Psoas muscle (tissue), 8 donors: ENCODE data around the gene SUSD4. TPM values are rescaled to one million over a fixed set of nuclear protein-coding genes. Genes with fewer than 3 reads are reported as not detected.

Experiments used
- ATAC-seq, 4 donors: fragments of 200-7000 bp; cut with Tn5 transposase; one replicate each; pipeline ENCODE4 v1.9.1; 2020; ENCODE audit warnings: moderate library complexity in 3 of 4, mild to moderate bottlenecking in 2 of 4
- DNase-seq, 2 donors: peaks; one replicate each; pipeline ENCODE4 v3.0.0-alpha.2; 2020
- H3K27ac ChIP-seq: fragments of 200-600 bp; one replicate; pipeline ENCODE4 v1.8.0; 2022
- H3K27me3 ChIP-seq, 3 donors: fragments of 200-600 bp in 1 of 3; one replicate each; pipeline versions ENCODE4 v1.6.1 to v1.8.0; 2013 to 2022; ENCODE audit warnings: low read length in 2 of 3, mild to moderate bottlenecking in 2 of 3, moderate library complexity in 1 of 3; ENCODE audit not compliant: insufficient read depth in 3 of 3
- H3K36me3 ChIP-seq, 2 donors: fragments of 200-600 bp in 1 of 2; one replicate each; pipeline versions ENCODE4 v1.6.1 to v1.8.0; 2013 to 2022; ENCODE audit warnings: low read depth in 1 of 2, mild to moderate bottlenecking in 1 of 2, moderate library complexity in 1 of 2; ENCODE audit not compliant: insufficient read depth in 1 of 2
- H3K4me1 ChIP-seq: fragments of 200-600 bp; one replicate; pipeline ENCODE4 v1.8.0; 2022
- H3K4me3 ChIP-seq: fragments of 200-600 bp; one replicate; pipeline ENCODE4 v1.8.0; 2022; ENCODE audit warnings: mild to moderate bottlenecking
- H3K9me3 ChIP-seq: fragments of 200-600 bp; one replicate; pipeline ENCODE4 v1.8.0; 2022
- WGBS, 3 donors: extraction: QIAGEN DNeasy Blood & Tissue Kit; methylation state at CpG; one replicate each; pipeline versions ENCODE4 v1.1.6 to v1.1.7; 2013; 5-methylcytosine and 5-hydroxymethylcytosine counted together
- intact Hi-C, 2 donors: fragments of 100-400 bp; cut with DNase I; formaldehyde crosslinking; loops; one replicate each; pipeline versions ENCODE4 v1.11.0 to v1.14.2; 2022
- polyA plus RNA-seq, 3 donors: library from polyadenylated mRNA; stranded (reverse); fragments of 200-250 nt; gene quantifications; one replicate each; pipeline ENCODE4 v1.2.3, GENCODE V29; 2013
- total RNA-seq, 4 donors: library from RNA; stranded (reverse); fragmentation: NEBNext Ultra II Directional in 2 of 4; extraction: Animal tissue kit (Norgen Biotek cat#: 25700) in 2 of 4; gene quantifications; one replicate each; pipeline versions ENCODE4 v1.2.1 to v1.2.4, GENCODE V29; 2021 to 2023
- TF ChIP-seq, protein P1 (sequence below): fragments of 200-600 bp; IDR thresholded peaks from one replicate; pipeline ENCODE4 v1.8.0; 2022; ENCODE audit warnings: antibody characterized with exemption
- donor health status: healthy with polysubstance abuse.
- donor health status: DM: no; HTN: no; CAD: no; lungs with moderate emphysema.
- donor health status: Bipolar disorder and iron deficiency.
- donor health status: healthy.
- donor health status: DM: yes; HTN: yes; CAD: no.
- donor health status: DM: no; HTN: no; CAD: no.
- donor health status: DM: no; HTN: no; CAD: no.
- donor health status: DM: yes; HTN: yes; CAD: no.

Gene SUSD4
- total and polyA plus RNA-seq, 7 donors, result 0.08 to 3.9 (median 0.21) TPM

DNA sequence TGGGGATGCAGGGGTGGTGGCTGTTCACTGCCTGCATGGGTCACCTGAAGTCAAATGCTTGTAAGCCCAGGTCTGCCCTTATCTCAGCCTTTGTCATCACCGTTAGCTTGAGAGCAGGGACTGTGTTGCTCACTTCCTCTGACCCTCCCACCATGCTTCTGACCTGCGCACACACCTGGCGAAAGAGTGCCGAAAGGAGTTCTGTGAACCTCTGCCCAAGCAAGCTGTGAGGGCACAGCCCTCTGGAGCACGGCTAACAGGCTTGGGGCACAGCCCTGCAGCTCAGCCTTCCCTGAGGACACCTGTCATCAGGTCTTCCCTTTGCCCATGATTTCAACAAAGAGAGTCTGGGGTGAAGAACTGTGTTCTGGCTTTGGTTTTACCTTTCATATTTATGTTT lies 93.8 kb downstream of the SUSD4 start:
- no peak overlapping the region for H3K4me3 ChIP-seq
- TF ChIP-seq, protein P1, sequence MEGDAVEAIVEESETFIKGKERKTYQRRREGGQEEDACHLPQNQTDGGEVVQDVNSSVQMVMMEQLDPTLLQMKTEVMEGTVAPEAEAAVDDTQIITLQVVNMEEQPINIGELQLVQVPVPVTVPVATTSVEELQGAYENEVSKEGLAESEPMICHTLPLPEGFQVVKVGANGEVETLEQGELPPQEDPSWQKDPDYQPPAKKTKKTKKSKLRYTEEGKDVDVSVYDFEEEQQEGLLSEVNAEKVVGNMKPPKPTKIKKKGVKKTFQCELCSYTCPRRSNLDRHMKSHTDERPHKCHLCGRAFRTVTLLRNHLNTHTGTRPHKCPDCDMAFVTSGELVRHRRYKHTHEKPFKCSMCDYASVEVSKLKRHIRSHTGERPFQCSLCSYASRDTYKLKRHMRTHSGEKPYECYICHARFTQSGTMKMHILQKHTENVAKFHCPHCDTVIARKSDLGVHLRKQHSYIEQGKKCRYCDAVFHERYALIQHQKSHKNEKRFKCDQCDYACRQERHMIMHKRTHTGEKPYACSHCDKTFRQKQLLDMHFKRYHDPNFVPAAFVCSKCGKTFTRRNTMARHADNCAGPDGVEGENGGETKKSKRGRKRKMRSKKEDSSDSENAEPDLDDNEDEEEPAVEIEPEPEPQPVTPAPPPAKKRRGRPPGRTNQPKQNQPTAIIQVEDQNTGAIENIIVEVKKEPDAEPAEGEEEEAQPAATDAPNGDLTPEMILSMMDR, result no peak
- H3K4me1 ChIP-seq, result no peaks in the 10 kb centered on the region
- DNase-seq (no peak), ATAC-seq (no peak)
- no peak overlapping the region for H3K27ac ChIP-seq
- no peaks in the 10 kb centered on the region for H3K9me3 ChIP-seq
- H3K27me3 ChIP-seq, result no peaks in the 10 kb centered on the region
- H3K36me3 ChIP-seq, result no peaks in the 10 kb centered on the region
- 74 to 93% (median 88%) methylated on average over 5 of the region's 5 CpGs for WGBS, 3 donors
- intact Hi-C loops, result no loop called here

DNA sequence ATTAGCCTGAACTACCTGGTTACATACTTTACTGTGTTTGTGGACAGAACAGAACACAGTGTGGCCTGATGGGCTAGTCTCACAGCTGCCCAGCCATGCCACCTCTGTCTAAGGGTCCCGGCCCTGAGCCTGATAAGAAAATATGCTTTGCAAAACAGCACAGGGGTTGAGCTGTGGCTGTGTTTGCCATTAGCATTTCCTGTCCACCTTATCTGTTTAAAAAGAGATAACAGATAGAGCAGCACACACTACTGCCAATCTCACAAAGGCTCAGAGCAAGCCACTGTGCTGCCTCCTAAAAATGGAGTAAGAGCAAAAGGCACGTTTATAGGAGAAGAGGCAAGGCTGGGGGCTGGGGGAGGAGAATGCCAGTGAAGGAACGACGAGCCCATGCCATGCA lies 95.0 kb downstream of the SUSD4 start:
- no peak for DNase-seq
- Histone ChIP-seq H3K27me3 (no peaks in the 10 kb centered on the region), H3K9me3 (no peaks in the 10 kb centered on the region), H3K36me3 (no peaks in the 10 kb centered on the region), H3K4me1 (no peaks in the 10 kb centered on the region), H3K27ac (no peak overlapping the region), H3K4me3 (no peak overlapping the region)
- WGBS, 3 donors, result 74 to 86% (median 81%) methylated on average over 4 of the region's 4 CpGs
- intact Hi-C loops, result loop anchor here in 1 of 2 donors (10.0 kb wide), 1 partner anchor 96 kb away; the partner anchor contains the start of gene SUSD4
- TF ChIP-seq, protein P1, result no peak
- no peak for ATAC-seq

DNA sequence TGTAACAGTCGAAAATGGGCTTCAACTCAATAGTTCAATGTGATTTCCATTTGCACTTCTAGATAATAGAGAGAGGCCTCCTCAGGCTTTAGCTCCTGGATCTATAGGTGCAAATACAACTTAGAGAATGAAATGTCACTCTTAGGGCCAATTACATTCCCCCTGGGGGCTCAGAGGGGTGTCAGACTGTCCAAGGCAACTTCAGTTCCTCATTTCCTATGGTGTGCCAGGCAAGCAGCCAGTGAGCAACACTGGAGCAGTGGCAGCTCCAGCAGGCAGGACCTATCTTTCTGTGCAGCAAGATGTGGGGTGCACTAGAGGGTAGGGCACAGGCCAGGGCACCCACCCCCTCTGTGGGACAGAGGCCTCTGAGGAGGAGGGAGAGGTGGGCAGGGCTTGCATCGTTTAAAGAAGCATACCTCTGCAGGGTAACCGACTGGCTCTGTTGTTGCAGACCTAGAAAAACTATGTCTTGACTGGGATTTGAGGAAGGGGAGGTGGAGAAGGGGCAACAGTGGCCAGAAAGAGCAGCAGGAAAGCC lies 97.3 kb downstream of the SUSD4 start:
- H3K27ac ChIP-seq, result no peak overlapping the region
- no peaks in the 10 kb centered on the region for H3K36me3 ChIP-seq
- TF ChIP-seq, protein P1, result no peak
- no peaks in the 10 kb centered on the region for H3K4me1 ChIP-seq
- 43 to 56% (median 47%) methylated on average over 3 of the region's 3 CpGs for WGBS, 3 donors
- ATAC-seq (no peak), DNase-seq (no peak)
- intact Hi-C loops, result loop anchor here in 1 of 2 donors (10.0 kb wide), 1 partner anchor 98 kb away; the partner anchor contains the start of gene SUSD4
- H3K4me3 ChIP-seq, result no peak overlapping the region
- H3K27me3 ChIP-seq, result no peaks in the 10 kb centered on the region
- no peaks in the 10 kb centered on the region for H3K9me3 ChIP-seq

DNA sequence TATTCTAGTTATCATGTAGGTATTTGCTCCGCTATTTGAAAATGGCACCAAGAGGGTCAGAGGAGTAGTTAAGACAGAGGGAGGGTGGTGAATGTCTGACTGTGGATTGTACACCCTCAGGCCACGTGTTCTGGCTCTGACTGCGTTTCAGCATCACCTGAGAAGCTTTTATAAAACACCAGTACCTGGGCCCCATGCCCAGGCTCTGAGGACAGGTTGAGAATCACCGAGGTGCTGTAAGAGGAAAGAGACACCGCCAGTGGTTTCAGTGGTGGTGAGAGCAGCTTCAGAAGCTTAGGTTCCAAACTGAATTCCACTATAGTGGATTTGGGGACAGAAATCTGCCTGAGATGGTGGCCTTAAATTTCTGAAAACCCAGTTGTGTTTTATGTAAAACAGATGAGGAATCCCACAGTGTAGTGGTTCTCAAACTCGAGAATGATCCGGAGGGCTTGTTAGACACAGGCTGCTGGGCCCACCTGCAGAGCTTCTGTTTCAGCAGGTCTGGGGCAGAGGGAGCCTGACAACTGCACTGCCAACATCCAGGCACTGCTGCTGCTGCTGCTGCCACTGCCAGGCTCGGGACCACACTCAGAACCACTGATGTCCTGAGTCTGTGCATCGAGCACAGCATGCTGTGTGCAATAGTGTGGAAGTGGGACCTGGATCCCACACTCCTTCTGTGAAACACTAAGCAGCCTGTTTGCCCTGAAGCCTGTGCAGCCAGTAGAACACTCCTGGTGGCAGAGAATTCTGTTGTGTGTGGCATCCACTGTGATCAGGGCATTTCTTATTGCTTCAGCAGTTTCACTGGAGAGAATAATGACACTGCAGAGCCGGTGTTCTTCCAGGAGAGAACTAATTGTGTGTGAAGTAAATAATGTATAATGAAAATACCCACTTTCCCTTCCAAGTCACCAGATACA lies 98.7 kb downstream of the SUSD4 start:
- Histone ChIP-seq H3K27ac (no peak overlapping the region), H3K36me3 (no peaks in the 10 kb centered on the region), H3K4me1 (no peaks in the 10 kb centered on the region), H3K9me3 (no peaks in the 10 kb centered on the region), H3K4me3 (no peak overlapping the region), H3K27me3 (no peaks in the 10 kb centered on the region)
- ATAC-seq, result no peak
- TF ChIP-seq, protein P1, result no peak
- DNase-seq, result no peak
- WGBS, 3 donors, result 72 to 79% (median 78%) methylated on average over 10 of the region's 10 CpGs
- intact Hi-C loops, result loop anchor here in 1 of 2 donors (10.0 kb wide), 1 partner anchor 100 kb away; the partner anchor contains the start of gene SUSD4
